ENCODE data around the gene WDR82.

Gene WDR82

DNA sequence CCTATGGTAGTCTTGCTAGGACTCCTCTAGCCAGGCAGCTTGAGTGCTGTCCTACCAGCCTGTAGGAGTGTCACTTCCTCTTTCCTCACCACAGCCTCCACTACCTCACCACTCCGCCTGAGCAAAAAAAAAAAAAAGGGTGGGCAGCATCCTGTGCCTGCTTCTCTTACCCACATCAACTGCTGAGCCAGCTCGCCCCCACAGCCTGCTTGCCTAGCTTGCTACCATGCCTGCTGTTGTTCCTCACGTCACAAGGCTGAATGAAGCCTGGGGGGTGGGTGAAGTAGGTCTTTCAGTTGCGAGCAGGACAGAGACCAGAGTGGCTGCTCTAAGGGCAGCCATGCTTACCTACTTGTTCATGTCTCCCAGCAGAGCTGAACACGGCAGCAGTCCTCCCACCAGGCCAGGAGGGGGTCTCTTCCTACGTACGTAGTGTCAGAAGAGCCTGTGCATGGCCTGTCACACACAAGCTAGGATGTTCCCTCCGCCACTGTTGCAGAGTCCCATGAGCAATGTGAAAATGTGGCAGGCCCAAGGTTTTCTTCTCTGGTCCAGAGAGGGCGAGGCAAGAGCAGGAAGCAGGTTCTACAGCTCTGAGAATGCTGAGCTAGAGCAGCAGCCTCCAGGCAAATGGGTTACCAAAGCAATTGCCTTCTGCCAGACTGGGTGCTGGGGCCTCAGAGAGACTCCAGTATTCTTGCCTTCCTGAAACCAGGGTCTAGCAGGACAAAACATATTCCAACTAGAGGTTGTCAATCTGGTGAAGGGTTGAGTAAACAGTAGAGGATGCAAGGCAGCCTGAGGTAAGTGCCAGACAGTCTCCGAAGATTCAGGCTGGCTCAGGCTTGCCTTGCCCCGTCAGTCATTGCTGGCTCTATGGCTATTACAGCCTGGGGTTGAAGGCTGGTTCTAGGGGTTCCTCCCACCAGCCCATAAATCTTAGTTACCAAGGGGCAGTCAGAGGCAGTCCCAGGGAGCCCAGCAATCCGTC, 24.8 kb downstream of the WDR82 start:
- DNase-seq: peak; percentile 69 to 90

DNA sequence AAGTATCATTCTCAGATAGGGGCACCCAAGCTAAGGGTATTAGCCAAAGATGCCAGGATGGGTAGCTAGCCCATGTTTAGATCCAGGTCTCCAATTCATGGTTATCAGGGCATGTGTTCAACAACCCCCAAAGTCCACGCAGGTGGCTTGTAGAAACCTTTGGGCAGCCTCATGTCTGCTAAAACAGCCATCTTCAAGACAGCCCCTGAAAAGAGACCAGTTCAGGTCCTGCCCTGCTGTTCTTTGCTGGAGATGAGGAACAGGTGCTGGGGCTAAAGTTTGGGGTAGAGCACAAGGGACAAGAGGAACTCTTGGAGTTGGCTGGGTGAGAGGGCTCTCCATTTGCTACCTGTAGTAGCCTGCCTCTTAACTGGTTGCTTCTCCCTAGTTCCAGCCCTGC, 28.3 kb downstream of the WDR82 start:
- DNase-seq: no peak

DNA sequence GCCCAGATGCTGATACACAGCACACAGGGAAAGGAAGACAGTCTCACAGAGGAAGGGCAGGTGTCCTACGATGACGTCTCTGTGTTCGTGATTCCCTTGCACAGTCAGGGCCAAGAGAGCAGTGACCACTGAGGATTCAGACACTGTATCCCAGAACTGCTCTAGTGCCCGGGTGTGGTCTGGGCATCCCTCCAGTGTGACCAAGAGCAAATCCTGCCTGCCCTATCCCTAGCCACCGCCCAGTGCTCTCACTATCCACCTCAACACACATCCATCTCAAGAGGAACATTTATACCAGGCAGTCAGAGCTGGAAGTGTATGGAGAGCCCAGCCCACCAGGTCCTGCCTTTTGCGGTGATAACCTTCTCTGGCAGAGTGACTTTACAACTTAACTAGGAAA, 28.8 kb downstream of the WDR82 start:
- DNase-seq: no peak

DNA sequence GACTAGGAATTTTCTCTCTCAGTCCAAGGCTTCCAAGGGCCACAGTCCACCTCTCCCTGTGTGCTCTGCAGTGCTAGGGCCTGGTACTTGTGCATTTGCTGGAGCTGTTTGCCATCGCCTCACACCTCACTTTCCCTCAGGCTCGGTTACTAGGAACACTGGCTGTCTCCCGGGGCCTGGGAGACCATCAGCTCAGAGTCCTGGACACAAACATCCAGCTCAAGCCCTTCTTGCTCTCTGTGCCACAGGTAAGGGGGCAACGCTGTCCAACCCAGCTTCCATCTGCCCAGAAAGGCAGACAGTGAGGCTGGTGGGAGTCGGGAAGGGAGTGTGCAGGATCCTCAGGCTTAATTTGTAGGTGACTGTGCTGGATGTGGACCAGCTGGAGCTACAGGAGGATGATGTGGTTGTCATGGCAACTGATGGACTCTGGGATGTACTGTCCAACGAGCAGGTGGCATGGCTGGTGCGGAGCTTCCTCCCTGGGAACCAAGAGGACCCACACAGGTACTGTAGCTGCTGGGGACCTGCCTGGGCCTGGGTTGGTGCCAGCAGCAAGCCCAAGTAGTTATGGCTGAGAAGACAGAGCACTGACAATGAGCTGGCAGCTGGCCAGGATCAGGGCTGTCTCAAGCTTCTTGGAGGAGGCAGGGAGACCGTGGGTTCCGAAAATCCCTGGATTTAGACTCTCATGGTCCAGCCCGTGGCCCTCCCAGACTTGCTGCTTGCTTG, 29.5 kb downstream of the WDR82 start:
- DNase-seq: no peak

DNA sequence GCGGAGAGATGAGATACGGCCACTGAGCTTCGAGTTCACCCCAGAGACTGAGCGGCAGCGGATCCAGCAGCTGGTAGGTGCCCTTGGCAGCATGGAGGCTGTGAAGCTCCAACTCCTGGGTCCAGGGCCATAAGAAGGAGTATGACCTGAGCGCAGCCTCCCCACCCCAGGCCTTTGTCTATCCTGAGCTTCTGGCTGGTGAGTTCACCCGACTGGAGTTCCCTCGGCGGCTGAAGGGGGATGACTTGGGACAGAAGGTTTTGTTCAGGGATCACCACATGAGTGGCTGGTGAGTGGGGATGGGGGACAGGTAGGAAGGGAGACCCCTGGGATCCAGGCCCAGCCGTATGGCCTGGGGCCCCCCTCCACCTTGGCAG, 30.3 kb downstream of the WDR82 start:
- DNase-seq: no peak

DNA sequence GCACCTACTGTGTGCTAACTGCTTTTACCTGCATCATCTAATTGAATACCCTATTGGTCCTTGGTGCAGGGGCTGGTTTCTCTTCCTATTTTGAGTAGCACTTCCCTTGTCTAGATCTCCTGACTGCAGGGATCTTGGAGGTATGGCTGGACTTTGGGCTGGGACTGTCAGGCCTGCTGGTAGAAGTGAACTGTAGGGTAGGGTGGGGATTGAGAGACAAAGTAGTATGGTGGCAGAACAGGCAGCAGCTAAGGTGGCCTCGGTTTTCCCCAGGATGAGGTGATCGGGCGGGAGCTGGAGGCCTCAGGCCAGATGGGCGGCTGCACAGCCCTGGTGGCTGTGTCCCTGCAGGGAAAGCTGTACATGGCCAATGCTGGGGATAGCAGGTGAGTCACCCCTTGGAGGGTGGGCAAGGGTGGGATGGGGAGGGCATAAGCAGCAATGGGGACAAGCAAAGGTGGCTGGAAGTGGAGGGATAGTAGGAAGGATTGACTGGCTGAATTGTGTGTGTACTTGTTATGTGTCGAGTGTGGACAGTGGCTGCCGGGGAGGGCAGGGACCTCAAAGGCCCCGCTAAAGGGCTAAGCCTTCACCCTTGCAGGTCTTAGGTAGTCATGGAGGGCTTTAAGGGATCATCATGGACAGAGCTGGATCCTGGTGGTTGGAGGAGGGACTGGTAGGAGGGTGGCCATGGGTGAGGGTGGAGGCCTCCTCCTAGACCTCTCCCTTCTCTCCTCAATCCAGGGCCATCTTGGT, 30.9 kb downstream of the WDR82 start:
- no peak for DNase-seq

DNA sequence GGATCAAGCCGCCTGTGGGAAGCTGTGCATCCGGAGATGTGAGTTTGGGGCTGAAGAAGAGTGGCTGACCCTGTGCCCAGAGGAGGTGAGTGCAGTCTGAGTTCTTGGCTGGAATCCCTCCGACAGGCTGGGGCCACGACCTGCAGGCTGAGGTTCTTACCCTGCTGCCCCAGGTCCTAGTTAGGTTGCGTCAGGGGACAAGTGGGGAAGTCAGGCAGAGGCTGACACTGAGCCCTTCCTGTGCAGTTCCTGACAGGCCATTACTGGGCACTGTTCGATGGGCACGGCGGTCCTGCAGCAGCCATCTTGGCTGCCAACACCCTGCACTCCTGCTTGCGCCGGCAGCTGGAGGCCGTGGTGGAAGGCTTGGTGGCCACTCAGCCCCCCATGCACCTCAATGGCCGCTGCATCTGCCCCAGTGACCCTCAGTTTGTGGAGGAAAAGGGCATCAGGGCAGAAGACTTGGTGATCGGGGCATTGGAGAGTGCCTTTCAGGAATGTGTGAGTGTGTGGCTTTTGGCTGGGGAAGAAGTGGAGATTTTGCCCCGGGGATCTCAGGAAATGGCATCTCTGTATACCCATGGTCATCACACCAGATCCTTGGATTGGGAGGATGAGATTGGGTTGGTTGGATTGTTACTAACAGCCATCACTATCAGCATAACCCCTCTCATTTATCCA, 31.6 kb downstream of the WDR82 start:
- DNase-seq: no peak

DNA sequence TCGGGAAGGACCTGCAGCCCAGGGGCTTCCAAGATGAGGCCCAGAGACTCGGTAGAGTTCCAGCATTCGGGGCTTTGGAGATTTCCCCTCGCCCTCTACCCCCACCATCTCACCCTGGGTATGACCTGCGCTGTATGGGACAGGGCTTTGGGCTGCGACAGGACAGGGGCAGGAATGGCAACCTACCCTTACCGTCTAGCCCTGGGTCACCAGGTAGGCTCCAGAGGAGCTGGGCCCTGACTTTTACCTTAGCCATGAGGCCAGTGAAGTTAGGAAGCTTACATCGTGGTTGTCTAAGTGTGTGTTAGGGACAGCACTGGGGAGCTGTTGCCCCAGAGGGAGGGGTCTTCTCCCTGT, 32.2 kb downstream of the WDR82 start:
- DNase-seq: no peak

DNA sequence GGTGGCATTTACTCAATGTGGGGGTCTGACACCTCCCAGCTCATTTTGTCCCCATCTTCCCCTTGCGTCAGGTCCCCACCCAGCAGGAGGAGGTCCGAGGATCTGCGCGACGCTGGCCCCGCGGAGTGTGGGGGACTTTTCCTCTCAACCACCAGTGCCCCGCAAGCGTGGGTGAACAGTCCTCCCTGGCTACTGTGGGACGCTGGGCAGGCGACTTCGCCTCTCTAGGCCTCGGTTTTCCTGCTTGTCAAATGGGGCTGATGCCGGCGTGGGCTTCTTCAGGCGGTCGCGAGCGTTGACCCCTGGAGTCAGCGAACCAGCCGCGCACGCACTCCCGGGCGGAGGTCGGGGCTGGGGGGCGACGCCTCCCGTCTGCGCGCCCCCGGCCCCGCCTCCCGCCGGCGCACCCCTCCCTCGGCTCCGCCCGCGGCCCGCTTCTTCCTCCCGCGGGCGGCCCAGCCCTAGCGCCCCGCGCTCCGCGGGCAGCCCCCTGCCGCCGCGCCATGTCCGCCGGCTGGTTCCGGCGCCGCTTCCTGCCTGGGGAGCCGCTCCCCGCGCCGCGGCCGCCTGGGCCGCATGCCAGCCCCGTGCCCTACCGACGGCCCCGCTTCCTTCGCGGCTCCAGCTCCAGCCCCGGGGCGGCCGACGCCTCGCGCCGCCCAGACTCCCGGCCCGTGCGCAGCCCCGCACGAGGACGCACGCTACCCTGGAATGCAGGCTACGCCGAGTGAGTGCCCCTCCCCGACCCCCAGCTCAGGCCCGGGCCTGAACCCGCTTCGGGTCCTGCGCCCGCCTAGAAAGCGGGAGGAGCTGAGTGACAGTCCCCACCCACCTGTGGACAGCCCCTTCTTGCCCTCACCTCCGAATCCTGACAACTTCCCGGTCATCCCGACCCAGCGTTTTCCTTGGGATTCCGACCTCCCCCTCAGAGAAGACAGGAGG, 32.9 kb downstream of the WDR82 start, which contains the start of gene PPM1M:
PPM1M (plus strand) TSS at position 438 of the 942 bp plus-strand sequence; CDS start at position 504, 66 bp downstream.
- peak; percentile 37 to 50 for DNase-seq

DNA sequence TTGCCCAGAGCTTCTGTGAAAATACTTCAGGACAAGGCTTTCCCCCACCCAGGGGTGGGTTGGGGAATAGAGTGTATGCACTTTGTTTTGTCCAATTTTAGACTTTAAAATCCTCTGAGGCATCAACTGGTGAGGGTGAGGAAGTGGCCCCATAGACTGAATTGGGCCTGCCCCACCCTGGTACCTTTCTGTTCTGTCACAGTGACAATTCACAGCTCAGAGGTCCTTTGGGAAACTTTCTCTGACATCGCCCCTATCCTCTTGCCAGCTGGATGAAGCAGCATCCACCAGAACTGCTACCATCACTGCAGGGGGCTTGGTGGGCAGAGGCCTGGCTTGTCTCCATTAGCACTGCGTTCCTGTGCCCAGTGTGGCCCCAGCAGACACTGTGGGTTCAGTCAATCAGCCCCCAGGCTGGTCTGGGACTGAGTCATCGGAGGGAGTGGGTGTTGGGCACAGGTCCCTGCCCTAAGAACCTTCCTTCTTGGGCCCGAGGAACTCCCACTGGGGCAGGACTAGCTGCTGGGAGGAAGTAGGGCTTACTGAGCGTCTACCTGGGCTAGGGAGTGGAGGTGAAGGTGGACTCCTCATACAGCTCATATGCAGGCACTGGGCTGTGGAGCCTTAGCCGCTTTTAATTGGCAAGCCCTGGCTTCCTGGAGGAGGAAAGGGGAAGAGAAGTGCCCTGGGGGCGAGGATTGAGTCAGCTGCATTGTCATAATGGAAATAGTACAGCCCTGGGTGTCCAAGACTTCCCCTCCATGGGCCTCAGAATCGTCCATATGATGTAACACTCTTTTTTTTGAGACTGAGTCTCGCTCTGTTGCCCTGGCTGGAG, 34.4 kb downstream of the WDR82 start:
- DNase-seq: peak in 1 of 2 experiments; percentile 46

DNA sequence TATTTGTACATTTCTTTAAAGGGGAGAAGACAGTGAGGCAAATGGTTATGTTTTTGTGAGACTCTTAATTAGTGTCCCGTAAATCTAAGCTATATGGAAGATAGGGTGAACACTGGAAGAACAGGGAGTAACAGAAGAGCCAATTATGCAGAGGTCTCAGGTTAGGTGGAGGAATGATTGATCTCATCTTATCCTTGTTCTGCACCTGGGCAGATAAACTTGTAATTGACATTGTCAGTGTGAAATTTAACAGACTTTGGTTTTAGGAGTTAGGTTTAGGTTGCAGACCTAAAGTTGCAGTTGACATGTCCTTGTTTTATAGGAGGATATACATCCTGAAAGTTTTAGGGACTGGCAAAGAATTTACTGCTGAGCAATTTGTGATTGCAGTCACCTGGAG, 36.4 kb downstream of the WDR82 start:
- no peak for DNase-seq

DNA sequence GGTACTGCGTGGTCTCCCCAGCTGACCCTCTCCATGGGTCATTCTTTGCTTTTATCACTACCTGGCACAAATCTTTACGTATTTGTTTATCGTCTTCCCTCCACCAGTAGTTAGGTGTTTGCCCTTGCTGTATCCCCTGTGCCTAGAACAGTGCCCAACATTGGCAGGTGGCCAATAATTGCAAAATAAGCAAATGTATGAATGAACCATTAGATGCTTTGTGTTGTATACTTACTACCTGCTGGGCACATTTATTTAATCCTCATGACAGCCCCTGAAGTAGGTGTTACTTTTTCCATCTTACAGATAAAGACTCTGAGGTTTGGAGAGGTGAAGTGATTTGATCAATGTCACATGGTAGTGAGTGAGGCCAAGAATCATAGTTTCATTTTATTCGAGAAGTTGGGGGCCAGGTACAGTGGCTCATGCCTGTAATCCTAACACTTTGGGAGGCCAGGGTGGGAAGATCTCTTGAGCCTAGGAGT, 37.5 kb downstream of the WDR82 start:
- DNase-seq: no peak

DNA sequence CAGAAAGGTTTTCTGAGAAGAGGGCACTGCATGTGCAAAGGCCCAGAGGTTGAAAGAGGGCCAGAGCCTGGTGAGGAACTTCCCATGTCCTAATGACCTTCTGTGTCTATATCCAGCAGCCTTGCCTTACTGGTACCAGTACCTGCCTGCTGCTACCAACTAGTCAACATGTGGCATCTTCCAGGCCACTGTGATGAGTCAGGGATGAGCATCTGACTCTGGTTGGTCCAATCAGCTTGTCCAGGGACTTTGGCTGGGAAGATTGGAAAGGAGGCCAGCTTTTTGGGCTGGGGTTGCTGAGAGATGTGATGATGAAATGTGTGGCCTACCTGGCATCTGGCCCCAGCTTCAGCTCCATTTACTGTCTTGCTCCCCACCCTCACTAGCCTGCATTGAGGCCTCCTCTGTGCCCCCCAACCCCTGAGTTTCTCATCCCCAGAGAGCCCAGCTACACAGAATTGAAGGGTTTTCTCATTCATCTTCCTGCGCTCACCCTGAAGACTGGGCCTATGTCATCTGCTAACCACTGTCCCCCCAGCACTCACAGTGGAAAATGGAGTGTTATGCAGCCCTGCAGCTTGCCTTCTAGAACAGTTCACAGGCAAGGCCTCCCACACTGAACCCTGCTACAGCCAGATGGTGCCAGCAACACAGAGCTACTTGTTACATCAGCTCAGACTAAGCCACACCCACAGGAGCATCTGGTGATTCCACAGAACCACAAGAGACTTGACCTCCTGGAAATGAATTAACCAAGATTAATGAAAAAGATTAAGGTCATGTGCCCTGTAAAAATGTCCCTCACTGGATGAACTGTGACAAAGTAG, 38.2 kb downstream of the WDR82 start:
- DNase-seq: peak in 1 of 2 experiments; percentile 78

DNA sequence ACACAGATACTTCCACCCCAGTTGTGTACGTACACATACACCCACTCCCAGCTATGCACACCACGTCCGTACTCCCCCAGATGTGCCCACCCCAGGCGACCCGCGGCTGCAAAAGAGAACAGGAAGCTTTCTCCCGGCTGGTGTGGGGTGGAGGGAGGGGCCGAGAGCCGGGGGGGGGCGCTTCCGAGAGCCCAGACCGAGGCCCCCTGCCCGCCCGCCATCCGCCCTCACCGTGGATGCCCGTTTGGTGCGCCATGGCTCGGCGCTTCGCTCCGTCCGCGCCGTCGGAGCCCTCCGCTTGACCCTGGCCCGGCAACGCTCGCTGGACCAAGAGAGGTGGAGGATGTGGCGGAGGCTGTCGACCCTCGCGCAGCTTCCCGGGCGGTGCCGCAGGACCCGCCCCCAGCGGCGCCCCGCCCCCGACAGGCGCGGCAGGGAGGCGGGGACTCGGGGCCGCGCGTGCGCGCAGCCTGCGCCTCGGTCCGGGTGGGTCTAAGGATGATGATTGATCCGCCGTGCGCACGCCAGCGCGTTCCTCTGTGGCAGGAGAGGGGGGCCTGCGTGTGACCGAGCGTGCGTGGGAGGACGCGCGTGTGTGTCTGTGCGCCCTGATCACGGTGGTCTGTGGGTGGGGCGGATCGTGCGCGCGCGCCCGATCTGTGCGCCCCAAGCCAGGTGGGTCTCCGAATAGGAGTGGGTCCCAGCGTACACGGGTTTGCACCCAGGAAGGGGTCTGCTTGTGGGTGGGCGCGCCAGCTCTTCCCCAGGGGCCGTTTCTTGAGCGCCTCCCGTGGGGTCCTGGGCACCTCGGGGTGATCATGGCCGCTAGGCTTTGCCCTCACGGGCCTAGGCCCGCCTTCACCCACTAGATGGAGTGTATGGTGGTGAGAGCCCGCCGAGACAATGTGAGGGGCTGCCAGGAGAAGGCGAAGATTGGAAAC, 39.4 kb downstream of the WDR82 start, which contains the start of gene TWF2:
TWF2 (minus strand) TSS at position 398 of the 941 bp plus-strand sequence; CDS start at position 256, 142 bp downstream.
- peak; percentile 87 to 94 for DNase-seq

DNA sequence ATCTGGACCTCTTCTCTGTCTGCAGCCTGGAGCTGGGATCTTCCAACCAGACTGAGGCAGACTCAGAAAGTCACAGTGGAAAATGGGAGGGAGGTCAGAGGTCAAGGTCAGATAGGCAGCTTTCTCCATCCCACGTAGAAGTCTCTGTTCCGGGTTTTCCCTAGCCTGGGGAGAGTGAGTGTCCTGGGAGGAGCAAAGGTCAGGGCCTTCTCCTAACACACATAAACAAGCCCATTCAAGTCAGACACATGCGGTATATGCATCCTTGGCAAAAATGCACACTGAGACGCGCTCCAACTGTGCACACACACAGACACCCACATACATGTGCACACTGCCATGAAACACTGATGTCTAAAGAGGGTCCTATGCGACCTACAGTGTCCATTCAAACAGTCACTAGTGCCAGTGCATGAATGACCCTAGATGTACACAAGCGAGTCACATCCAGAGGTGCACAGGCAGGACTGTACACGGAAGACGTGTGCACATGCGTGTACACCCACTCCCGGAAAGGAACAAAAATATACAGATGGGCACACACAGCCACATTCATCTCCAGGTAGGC, 40.2 kb downstream of the WDR82 start:
- no peak for DNase-seq

DNA sequence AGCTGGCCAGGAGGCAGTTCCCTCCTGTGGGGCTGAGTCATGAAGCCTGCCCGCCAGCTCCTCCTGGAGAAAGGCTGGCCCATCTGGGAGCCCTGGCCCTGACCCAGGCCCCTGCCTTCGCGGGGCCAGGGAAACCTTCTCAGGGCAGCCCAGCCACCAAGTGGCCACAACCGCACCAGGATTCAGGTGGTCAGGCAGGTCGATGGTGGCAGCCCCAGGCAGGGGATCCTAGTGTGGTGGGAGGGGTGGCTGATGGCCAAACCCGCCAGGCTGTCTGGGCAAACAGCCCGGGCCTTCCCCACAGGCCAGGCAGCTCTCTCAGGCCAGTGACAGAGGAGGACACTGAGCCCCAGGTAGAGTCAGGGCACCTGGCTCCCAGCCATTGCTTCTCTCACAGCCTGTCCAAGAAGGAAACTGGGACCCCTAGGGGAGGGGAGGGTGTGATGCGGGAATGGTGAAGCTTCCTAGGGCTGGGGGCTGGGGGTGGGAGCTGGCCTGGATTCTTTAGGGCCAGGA, 40.7 kb downstream of the WDR82 start:
- no peak for DNase-seq

DNA sequence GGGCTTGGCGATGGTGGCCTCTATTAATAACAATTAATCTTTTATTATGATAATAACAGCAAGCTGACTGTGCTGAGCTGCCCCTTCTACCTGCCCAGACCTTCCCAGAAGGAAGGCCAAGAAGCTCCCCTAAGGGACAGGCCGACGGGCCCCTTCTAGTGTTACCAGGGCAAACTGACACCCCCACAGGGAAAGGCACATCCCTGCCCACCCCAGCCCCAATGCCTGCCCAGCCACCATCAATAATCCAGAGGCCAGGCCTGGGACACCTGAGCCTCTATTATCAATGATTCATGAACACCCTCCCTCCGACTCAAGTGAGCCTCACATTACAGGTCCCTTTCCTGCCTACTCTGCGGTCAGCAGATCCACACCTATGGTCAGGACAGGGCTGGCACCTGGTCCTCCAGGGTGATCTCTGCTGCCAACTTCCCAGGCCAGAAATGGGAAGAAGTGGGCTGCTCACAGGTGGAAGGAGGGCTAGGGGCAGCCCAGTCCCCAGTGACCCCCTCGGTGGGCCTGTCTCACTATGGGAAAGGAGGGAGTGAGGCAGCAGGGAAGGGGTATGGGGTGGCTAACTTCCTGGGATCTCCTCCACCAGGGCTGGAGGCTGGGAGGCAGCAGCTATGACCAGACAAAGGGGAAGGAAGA, 41.3 kb downstream of the WDR82 start:
- DNase-seq: no peak

Measured in stimulated activated CD4-positive, alpha-beta T cell treated with anti-CD3 and anti-CD28 coated beads, Interleukin-4, amount 100 ng/mL, for 4 hours (primary cell).